ENCODE data around the gene ARMC6.

The ARMC6 gene

GRCh38 chr19:18996351-18996750 lies 37.1 kb upstream of the ARMC6 start:
- peaks cover 34 to 36% of the 10 kb centered on the region in 2 donors for H3K36me3 ChIP-seq (ENCODE audit: control insufficient read depth in 2 of 2, insufficient read depth in 2 of 2, low read length in 2 of 2)
- H3K4me3 ChIP-seq (ENCODE audit: low read length in 2 of 2): no peak overlapping the region
- no peaks in the 10 kb centered on the region for H3K9me3 ChIP-seq (ENCODE audit: control insufficient read depth in 2 of 2, low read length in 2 of 2)
- H3K27ac ChIP-seq (ENCODE audit: low read length): no peak overlapping the region
- no peak overlapping the region for H3K9ac ChIP-seq (ENCODE audit: low read length in 2 of 2)
- peaks cover 7% of the 10 kb centered on the region for H3K4me1 ChIP-seq (ENCODE audit: control insufficient read depth, insufficient read depth, low read length)
- no peaks in the 10 kb centered on the region for H3K27me3 ChIP-seq (ENCODE audit: control insufficient read depth in 1 of 2, insufficient read depth in 2 of 2, low read length in 2 of 2)

DNA sequence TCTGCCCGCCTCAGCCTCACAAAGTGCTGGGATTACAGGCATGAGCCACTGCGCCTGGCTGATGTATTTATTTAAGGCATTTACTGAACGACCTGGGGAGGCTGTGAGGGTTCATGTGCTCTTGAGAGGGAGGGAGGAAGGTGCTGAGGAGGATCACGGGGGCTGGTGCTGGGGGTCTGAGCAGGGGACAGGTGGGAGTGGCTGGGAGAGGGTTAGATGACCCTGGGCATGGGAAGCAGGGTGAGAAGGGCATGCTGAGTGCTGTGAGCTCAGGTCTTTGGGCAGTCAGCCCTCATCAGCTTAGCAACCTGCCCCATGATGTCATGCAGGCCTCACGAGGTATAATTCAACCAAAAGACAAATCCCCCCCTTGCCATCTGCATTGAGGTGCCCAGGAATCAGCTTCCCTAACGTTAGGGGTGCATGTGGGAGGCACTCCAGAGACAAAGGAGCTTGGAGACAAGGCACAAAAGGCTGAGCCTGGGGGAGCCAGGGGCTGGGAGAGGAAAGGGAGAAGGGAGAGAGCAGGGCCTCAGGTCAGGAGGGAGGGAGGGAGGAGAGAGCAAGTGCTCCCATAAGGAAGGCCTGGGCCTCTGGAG lies 36.5 kb upstream of the ARMC6 start:
- H3K27me3 ChIP-seq (ENCODE audit: control insufficient read depth in 1 of 2, insufficient read depth in 2 of 2, low read length in 2 of 2): no peaks in the 10 kb centered on the region
- H3K27ac ChIP-seq (ENCODE audit: low read length): no peak overlapping the region
- H3K9me3 ChIP-seq (ENCODE audit: control insufficient read depth in 2 of 2, low read length in 2 of 2): no peaks in the 10 kb centered on the region
- peaks cover 7% of the 10 kb centered on the region for H3K4me1 ChIP-seq (ENCODE audit: control insufficient read depth, insufficient read depth, low read length)
- peaks cover 35 to 41% of the 10 kb centered on the region in 2 donors for H3K36me3 ChIP-seq (ENCODE audit: control insufficient read depth in 2 of 2, insufficient read depth in 2 of 2, low read length in 2 of 2)
- H3K4me3 ChIP-seq (ENCODE audit: low read length in 2 of 2): no peak overlapping the region
- no peak overlapping the region for H3K9ac ChIP-seq (ENCODE audit: low read length in 2 of 2)

- no peak overlapping the region for H3K27ac ChIP-seq (ENCODE audit: low read length)
- peaks cover 30 to 39% of the 10 kb centered on the region in 2 donors for H3K36me3 ChIP-seq (ENCODE audit: control insufficient read depth in 2 of 2, insufficient read depth in 2 of 2, low read length in 2 of 2)
- no peaks in the 10 kb centered on the region for H3K9me3 ChIP-seq (ENCODE audit: control insufficient read depth in 2 of 2, low read length in 2 of 2)
- H3K4me1 ChIP-seq (ENCODE audit: control insufficient read depth, insufficient read depth, low read length): peaks cover 7% of the 10 kb centered on the region
- no peak overlapping the region for H3K9ac ChIP-seq (ENCODE audit: low read length in 2 of 2)
- no peaks in the 10 kb centered on the region for H3K27me3 ChIP-seq (ENCODE audit: control insufficient read depth in 1 of 2, insufficient read depth in 2 of 2, low read length in 2 of 2)
- no peak overlapping the region for H3K4me3 ChIP-seq (ENCODE audit: low read length in 2 of 2)
Observed at GRCh38 chr19:18998276-18998675, 35.1 kb upstream of the ARMC6 start.

GRCh38 chr19:18999016-18999758 lies 34.2 kb upstream of the ARMC6 start:
- H3K4me1 ChIP-seq (ENCODE audit: control insufficient read depth, insufficient read depth, low read length): peaks cover 7% of the 10 kb centered on the region
- no peak overlapping the region for H3K4me3 ChIP-seq (ENCODE audit: low read length in 2 of 2)
- H3K27me3 ChIP-seq (ENCODE audit: control insufficient read depth in 1 of 2, insufficient read depth in 2 of 2, low read length in 2 of 2): no peaks in the 10 kb centered on the region
- no peak overlapping the region for H3K9ac ChIP-seq (ENCODE audit: low read length in 2 of 2)
- H3K36me3 ChIP-seq (ENCODE audit: control insufficient read depth in 2 of 2, insufficient read depth in 2 of 2, low read length in 2 of 2): peaks cover 34 to 40% of the 10 kb centered on the region in 2 donors
- no peak overlapping the region for H3K27ac ChIP-seq (ENCODE audit: low read length)
- no peaks in the 10 kb centered on the region for H3K9me3 ChIP-seq (ENCODE audit: control insufficient read depth in 2 of 2, low read length in 2 of 2)

GRCh38 chr19:18999896-19000620 lies 33.3 kb upstream of the ARMC6 start:
- Histone ChIP-seq H3K4me3 (ENCODE audit: low read length in 2 of 2) (no peak overlapping the region), H3K4me1 (ENCODE audit: control insufficient read depth, insufficient read depth, low read length) (peaks cover 7% of the 10 kb centered on the region), H3K27ac (ENCODE audit: low read length) (no peak overlapping the region), H3K9ac (ENCODE audit: low read length in 2 of 2) (no peak overlapping the region), H3K36me3 (ENCODE audit: control insufficient read depth in 2 of 2, insufficient read depth in 2 of 2, low read length in 2 of 2) (peaks cover 35 to 40% of the 10 kb centered on the region in 2 donors), H3K9me3 (ENCODE audit: control insufficient read depth in 2 of 2, low read length in 2 of 2) (no peaks in the 10 kb centered on the region), H3K27me3 (ENCODE audit: control insufficient read depth in 1 of 2, insufficient read depth in 2 of 2, low read length in 2 of 2) (no peaks in the 10 kb centered on the region)

- no peak overlapping the region for H3K9ac ChIP-seq (ENCODE audit: low read length in 2 of 2)
- no peaks in the 10 kb centered on the region for H3K27me3 ChIP-seq (ENCODE audit: control insufficient read depth in 1 of 2, insufficient read depth in 2 of 2, low read length in 2 of 2)
- peaks cover under 1% of the 10 kb centered on the region for H3K4me1 ChIP-seq (ENCODE audit: control insufficient read depth, insufficient read depth, low read length)
- no peak overlapping the region for H3K4me3 ChIP-seq (ENCODE audit: low read length in 2 of 2)
- peaks cover 36 to 49% of the 10 kb centered on the region in 2 donors for H3K36me3 ChIP-seq (ENCODE audit: control insufficient read depth in 2 of 2, insufficient read depth in 2 of 2, low read length in 2 of 2)
- no peak overlapping the region for H3K27ac ChIP-seq (ENCODE audit: low read length)
- H3K9me3 ChIP-seq (ENCODE audit: control insufficient read depth in 2 of 2, low read length in 2 of 2): no peaks in the 10 kb centered on the region
Observed at GRCh38 chr19:19004144-19004543, 29.3 kb upstream of the ARMC6 start.

- H3K27me3 ChIP-seq (ENCODE audit: control insufficient read depth in 1 of 2, insufficient read depth in 2 of 2, low read length in 2 of 2): no peaks in the 10 kb centered on the region
- peaks cover 38 to 64% of the 10 kb centered on the region in 2 donors for H3K36me3 ChIP-seq (ENCODE audit: control insufficient read depth in 2 of 2, insufficient read depth in 2 of 2, low read length in 2 of 2)
- no peaks in the 10 kb centered on the region for H3K4me1 ChIP-seq (ENCODE audit: control insufficient read depth, insufficient read depth, low read length)
- no peak overlapping the region for H3K27ac ChIP-seq (ENCODE audit: low read length)
- H3K9ac ChIP-seq (ENCODE audit: low read length in 2 of 2): no peak overlapping the region
- no peak overlapping the region for H3K4me3 ChIP-seq (ENCODE audit: low read length in 2 of 2)
- H3K9me3 ChIP-seq (ENCODE audit: control insufficient read depth in 2 of 2, low read length in 2 of 2): no peaks in the 10 kb centered on the region
Observed at GRCh38 chr19:19006213-19006612, 27.2 kb upstream of the ARMC6 start.

- Histone ChIP-seq H3K9me3 (ENCODE audit: control insufficient read depth in 2 of 2, low read length in 2 of 2) (no peaks in the 10 kb centered on the region), H3K27ac (ENCODE audit: low read length) (no peak overlapping the region), H3K27me3 (ENCODE audit: control insufficient read depth in 1 of 2, insufficient read depth in 2 of 2, low read length in 2 of 2) (no peaks in the 10 kb centered on the region), H3K4me3 (ENCODE audit: low read length in 2 of 2) (no peak overlapping the region), H3K4me1 (ENCODE audit: control insufficient read depth, insufficient read depth, low read length) (no peaks in the 10 kb centered on the region), H3K36me3 (ENCODE audit: control insufficient read depth in 2 of 2, insufficient read depth in 2 of 2, low read length in 2 of 2) (peaks cover 31 to 54% of the 10 kb centered on the region in 2 donors), H3K9ac (ENCODE audit: low read length in 2 of 2) (no peak overlapping the region)
Observed at GRCh38 chr19:19009951-19010350, 23.5 kb upstream of the ARMC6 start.

- Histone ChIP-seq H3K27ac (ENCODE audit: low read length) (no peak overlapping the region), H3K27me3 (ENCODE audit: control insufficient read depth in 1 of 2, insufficient read depth in 2 of 2, low read length in 2 of 2) (no peaks in the 10 kb centered on the region), H3K9me3 (ENCODE audit: control insufficient read depth in 2 of 2, low read length in 2 of 2) (no peaks in the 10 kb centered on the region), H3K9ac (ENCODE audit: low read length in 2 of 2) (no peak overlapping the region), H3K4me1 (ENCODE audit: control insufficient read depth, insufficient read depth, low read length) (no peaks in the 10 kb centered on the region), H3K4me3 (ENCODE audit: low read length in 2 of 2) (no peak overlapping the region), H3K36me3 (ENCODE audit: control insufficient read depth in 2 of 2, insufficient read depth in 2 of 2, low read length in 2 of 2) (peaks cover 33 to 50% of the 10 kb centered on the region in 2 donors)
Observed at GRCh38 chr19:19010551-19010950, 22.9 kb upstream of the ARMC6 start.

DNA sequence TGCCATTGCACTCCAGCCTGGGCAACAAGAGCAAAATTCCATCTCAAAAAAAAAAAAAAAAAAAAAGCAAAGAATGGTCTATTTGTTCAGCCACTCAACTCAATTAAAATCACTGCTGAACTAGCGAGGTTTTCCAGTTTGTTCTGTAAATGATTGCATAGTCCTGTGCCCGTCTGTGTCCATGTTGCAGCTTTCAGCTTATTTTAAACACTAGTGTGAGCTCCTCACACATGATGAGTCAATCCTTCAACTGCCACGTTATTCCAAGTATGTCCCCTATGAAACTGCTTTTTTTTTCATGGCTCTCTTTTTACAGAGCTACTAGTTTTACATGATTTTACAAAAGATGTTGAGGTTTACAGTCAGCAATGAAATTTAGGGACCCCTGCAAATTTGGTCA lies 12.3 kb upstream of the ARMC6 start:
- no peak overlapping the region for H3K4me3 ChIP-seq (ENCODE audit: low read length in 2 of 2)
- H3K27ac ChIP-seq (ENCODE audit: low read length): no peak overlapping the region
- H3K9ac ChIP-seq (ENCODE audit: low read length in 2 of 2): no peak overlapping the region
- peaks cover 53 to 56% of the 10 kb centered on the region in 2 donors for H3K36me3 ChIP-seq (ENCODE audit: control insufficient read depth in 2 of 2, insufficient read depth in 2 of 2, low read length in 2 of 2)
- no peaks in the 10 kb centered on the region for H3K27me3 ChIP-seq (ENCODE audit: control insufficient read depth in 1 of 2, insufficient read depth in 2 of 2, low read length in 2 of 2)
- no peaks in the 10 kb centered on the region for H3K9me3 ChIP-seq (ENCODE audit: control insufficient read depth in 2 of 2, low read length in 2 of 2)
- peaks cover 3% of the 10 kb centered on the region for H3K4me1 ChIP-seq (ENCODE audit: control insufficient read depth, insufficient read depth, low read length)
